ENCODE measurements around the gene FOXJ3. TPM values are rescaled to one million over a fixed set of nuclear protein-coding genes. Genes with fewer than 3 reads are reported as not detected.

Gene FOXJ3
- total and polyA plus RNA-seq, 2 of the 13 experiments (the other 11 are each of a cell fraction or from before 2014, with no cell fraction given) = 16.6 to 48.5 TPM

DNA sequence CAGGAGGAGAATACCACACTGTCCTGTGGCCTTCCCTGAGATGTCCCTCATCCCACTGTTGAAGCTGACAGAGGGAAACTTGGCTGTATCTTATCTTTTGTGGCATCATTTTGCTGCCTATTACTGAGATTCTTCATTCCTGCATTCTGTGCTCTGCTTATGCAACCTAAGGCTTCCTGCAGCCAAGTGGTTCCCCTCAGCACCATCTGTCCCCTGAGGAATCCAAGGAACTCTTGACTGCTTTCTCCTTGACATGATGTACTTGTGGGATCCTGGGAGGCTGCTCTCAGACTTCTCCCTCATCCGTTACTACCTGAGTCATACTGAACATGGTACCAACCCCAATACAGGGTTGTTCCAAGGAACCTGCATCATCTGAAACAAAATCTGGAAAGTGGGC, 24.4 kb upstream of the FOXJ3 start:
- Histone ChIP-seq H3K79me2 (ENCODE audit: insufficient read depth, low read length) (no peaks in the 10 kb centered on the region), H2AFZ (ENCODE audit: low read length) (no peak overlapping the region), H3K4me3 (replicated peaks in 1 of 3; ENCODE audit: insufficient read depth in 1 of 3, low read depth in 2 of 3, low read length in 3 of 3) (no peak overlapping the region), H3K9ac (ENCODE audit: insufficient read depth, low read depth, low read length) (no peak overlapping the region), H3K4me1 (ENCODE audit: insufficient read depth, low read length) (no peaks in the 10 kb centered on the region), H4K20me1 (ENCODE audit: insufficient read depth, low read length) (no peaks in the 10 kb centered on the region), H3K9me3 (ENCODE audit: low read length) (no peaks in the 10 kb centered on the region), H3K36me3 (replicated peaks in 1 of 2; ENCODE audit: control insufficient read depth in 1 of 2, insufficient read depth in 2 of 2, low read length in 2 of 2) (no peaks in the 10 kb centered on the region), H3K27me3 (ENCODE audit: control insufficient read depth in 1 of 2, insufficient read depth in 2 of 2, low read length in 2 of 2) (no peaks in the 10 kb centered on the region), H3K4me2 (ENCODE audit: low read depth, low read length) (no peak overlapping the region), H3K27ac (ENCODE audit: extremely low read length, insufficient read depth, low read length) (no peak overlapping the region)
- TF ChIP-seq, protein P1, sequence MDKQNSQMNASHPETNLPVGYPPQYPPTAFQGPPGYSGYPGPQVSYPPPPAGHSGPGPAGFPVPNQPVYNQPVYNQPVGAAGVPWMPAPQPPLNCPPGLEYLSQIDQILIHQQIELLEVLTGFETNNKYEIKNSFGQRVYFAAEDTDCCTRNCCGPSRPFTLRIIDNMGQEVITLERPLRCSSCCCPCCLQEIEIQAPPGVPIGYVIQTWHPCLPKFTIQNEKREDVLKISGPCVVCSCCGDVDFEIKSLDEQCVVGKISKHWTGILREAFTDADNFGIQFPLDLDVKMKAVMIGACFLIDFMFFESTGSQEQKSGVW (CRISPR knock-in tag; IDR thresholded peaks at IDR 0.05; ENCODE audit: borderline replicate concordance) = no peak
- no peak for TF ChIP-seq ZNF644 (CRISPR knock-in tag; IDR thresholded peaks at IDR 0.05; ENCODE audit: low read depth)
- no peak for TF ChIP-seq ZNF816 (CRISPR knock-in tag; IDR thresholded peaks at IDR 0.05; ENCODE audit: borderline replicate concordance)
- TF ChIP-seq NCOA2 (CRISPR knock-in tag; IDR thresholded peaks at IDR 0.05) = no peak
- no peak for TF ChIP-seq NPAS2 (CRISPR knock-in tag; IDR thresholded peaks at IDR 0.05; ENCODE audit: borderline replicate concordance)
- TF ChIP-seq, protein P2, sequence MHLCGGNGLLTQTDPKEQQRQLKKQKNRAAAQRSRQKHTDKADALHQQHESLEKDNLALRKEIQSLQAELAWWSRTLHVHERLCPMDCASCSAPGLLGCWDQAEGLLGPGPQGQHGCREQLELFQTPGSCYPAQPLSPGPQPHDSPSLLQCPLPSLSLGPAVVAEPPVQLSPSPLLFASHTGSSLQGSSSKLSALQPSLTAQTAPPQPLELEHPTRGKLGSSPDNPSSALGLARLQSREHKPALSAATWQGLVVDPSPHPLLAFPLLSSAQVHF (CRISPR knock-in tag; IDR thresholded peaks at IDR 0.05) = no peak
- no peak for TF ChIP-seq ZNF24 (IDR thresholded peaks at IDR 0.05)
- TF ChIP-seq SETDB1 (CRISPR knock-in tag; IDR thresholded peaks at IDR 0.05; ENCODE audit: borderline replicate concordance) = no peak
- TF ChIP-seq BRCA1 (CRISPR knock-in tag; IDR thresholded peaks at IDR 0.05) = no peak
- TF ChIP-seq ZNF3 (CRISPR knock-in tag; IDR thresholded peaks at IDR 0.05) = no peak
- TF ChIP-seq NR2F1 (CRISPR knock-in tag; IDR thresholded peaks at IDR 0.05) = no peak
- TF ChIP-seq, protein P3, sequence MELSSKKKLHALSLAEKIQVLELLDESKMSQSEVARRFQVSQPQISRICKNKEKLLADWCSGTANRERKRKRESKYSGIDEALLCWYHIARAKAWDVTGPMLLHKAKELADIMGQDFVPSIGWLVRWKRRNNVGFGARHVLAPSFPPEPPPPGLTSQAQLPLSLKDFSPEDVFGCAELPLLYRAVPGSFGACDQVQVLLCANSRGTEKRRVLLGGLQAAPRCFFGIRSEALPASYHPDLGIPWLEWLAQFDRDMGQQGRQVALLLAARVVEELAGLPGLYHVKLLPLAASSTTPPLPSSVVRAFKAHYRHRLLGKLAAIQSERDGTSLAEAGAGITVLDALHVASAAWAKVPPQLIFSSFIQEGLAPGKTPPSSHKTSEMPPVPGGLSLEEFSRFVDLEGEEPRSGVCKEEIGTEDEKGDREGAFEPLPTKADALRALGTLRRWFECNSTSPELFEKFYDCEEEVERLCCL (CRISPR knock-in tag; IDR thresholded peaks at IDR 0.05; ENCODE audit: borderline replicate concordance) = no peak
- no peak for TF ChIP-seq HOXA7 (CRISPR knock-in tag; IDR thresholded peaks at IDR 0.05)
- TF ChIP-seq, protein P4, sequence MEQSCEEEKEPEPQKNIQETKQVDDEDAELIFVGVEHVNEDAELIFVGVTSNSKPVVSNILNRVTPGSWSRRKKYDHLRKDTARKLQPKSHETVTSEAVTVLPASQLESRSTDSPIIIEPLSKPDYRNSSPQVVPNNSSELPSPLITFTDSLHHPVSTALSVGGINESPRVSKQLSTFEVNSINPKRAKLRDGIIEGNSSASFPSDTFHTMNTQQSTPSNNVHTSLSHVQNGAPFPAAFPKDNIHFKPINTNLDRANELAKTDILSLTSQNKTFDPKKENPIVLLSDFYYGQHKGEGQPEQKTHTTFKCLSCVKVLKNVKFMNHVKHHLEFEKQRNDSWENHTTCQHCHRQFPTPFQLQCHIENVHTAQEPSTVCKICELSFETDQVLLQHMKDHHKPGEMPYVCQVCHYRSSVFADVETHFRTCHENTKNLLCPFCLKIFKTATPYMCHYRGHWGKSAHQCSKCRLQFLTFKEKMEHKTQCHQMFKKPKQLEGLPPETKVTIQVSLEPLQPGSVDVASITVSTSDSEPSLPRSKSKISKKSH (CRISPR knock-in tag; IDR thresholded peaks at IDR 0.05; ENCODE audit: borderline replicate concordance) = no peak
- TF ChIP-seq PTBP1 (IDR thresholded peaks at IDR 0.05; ENCODE audit: low read depth, low read length, poor library complexity, severe bottlenecking) = no peak
- TF ChIP-seq, protein P5, sequence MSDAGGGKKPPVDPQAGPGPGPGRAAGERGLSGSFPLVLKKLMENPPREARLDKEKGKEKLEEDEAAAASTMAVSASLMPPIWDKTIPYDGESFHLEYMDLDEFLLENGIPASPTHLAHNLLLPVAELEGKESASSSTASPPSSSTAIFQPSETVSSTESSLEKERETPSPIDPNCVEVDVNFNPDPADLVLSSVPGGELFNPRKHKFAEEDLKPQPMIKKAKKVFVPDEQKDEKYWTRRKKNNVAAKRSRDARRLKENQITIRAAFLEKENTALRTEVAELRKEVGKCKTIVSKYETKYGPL (CRISPR knock-in tag; IDR thresholded peaks at IDR 0.05) = no peak
- TF ChIP-seq GABPA (IDR thresholded peaks at IDR 0.05; ENCODE audit: low read depth, low read length) = no peak
- no peak for TF ChIP-seq GABPA (CRISPR knock-in tag; IDR thresholded peaks at IDR 0.05; ENCODE audit: low read depth)
- TF ChIP-seq, protein P6, sequence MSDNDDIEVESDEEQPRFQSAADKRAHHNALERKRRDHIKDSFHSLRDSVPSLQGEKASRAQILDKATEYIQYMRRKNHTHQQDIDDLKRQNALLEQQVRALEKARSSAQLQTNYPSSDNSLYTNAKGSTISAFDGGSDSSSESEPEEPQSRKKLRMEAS (IDR thresholded peaks at IDR 0.05) = no peak
- POLR2A ChIA-PET = no interaction called here
- no TSS peak for BruUV-seq (replicated peaks)
- CTCF ChIA-PET (ENCODE audit: low intra/inter-chr PET ratio, low total read pairs) = no interaction called here
- WGBS (ENCODE audit: low lambda C conversion rate) = 63% methylated on average over 1 of the region's 1 CpG
- intact Hi-C loops (cut with micrococcal nuclease; ENCODE audit: unreplicated experiment) (no loop called here), in situ Hi-C loops (cut with HindIII; ENCODE audit: extremely low pct_ligation_motif_present, low pct_unique_long_range_greater_than_20kb) (no loop called here)
- DNase-seq (ENCODE audit: low spot score) = no peak
- FAIRE-seq = no peak
- no peak for ATAC-seq
